Stimulated activated CD4-positive, alpha-beta T cell treated with anti-CD3 and anti-CD28 coated beads, TNF-alpha, amount 100 ng/mL, for 4 hours (primary cell): ENCODE data around the gene UEVLD.
"Not testable (repeated sequence)": the region's sequence is repeated elsewhere in the genome, so short reads cannot be mapped to it uniquely, and the experiment has no call there.

Experiments
- DNase-seq, 3 experiments: peaks; one replicate each; pipeline ENCODE4 v3.0.0-alpha.2; 2020; ENCODE audit warnings: low read depth in 3 of 3

UEVLD gene

DNA sequence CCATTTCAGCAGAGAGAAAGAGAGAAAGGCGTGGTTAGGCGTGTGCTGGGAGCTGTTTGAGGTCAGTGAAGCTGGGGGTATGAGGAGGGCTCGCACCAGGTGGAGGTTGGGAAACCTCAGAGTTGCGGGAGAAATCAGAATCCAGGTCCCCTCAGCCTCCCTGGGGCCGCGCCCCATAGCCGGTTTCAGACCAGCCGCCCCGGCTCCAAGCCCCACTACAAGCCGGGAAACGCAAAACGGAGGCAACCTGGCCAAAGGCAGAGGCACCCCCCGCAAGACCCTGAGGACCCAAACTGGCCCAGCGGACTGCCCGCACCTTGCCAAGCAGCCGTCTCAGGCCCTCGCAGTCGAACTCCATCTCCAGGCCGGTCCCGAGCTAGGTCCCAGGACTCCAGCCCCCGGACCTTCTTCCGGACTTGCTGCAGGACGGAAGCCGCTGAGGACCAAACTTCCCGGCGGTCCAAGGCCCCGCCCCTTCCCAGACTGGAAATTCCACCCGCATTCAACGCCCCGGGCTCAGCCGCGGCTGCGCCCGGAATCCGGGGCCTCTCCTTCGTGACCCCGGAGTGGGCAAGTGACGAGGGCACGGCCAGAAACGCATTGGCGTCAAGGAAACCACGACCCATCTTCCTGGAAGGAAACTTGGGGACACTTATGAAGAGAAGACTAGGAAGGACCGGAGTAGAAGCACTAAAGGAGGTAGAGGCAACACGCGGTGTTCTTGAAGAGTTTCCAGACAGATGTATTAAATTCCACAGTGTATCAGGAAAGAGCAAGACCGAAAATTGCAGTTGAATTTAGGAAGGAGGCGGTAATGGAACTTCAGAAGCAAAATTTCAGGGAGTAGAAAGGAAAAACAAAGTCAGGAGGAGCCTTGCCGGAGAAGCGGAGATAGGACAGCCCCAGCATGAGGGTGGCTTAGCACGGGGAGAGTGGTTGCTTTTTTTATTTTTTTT lies at the start of gene UEVLD:
TSS of gene UEVLD (minus strand) at position 438 of the 956 bp plus-strand sequence. CDS start at position 358, 80 bp downstream.
- peak; percentile 31 to 46 (median 38) for DNase-seq

DNA sequence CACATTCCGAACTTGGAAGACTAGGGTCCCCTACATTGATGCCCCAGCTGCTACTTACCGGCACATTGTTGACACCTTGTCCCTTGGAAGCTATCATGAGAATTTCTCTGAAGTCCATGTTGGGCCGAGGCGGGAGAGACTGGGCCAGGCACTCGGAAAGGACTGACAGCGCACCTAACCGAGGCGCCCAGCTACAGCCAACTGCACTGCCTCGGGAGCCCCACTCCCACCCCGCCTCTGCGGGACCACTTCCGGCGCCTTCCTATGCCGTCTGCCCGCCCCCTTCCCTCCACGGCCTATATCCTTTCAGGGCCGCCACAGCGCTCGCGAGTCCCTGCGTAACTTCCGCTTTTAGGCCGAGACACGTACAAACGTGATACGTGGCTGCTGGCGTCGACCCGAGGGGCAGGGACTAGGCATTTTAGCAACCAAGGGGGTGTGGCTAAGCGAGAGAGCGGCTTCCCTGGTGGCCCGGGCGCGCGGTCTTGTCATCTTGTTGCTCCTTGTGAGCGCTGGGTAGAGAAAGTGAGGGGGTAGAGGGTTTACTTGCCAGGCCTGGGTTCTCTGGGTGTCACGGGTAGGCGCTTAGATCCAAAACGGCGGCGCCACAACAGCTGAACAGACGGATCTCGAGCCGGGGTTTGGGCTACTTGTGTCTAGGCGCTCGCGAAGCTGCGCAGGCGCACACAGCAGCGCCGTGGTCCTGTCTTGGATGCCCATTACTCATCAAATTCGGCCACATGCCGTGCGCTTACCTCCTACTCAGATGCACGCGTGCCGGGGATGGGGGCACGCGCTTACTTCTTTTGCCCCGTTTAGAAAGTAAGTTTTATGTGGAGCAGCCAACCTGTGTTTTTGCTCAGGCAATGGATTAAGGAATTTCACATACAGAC lies 45.9 kb upstream of the UEVLD start, which contains the start of gene SPTY2D1:
TSS of gene SPTY2D1 (minus strand) at position 203 of the 893 bp plus-strand sequence. CDS start at position 118, 85 bp downstream.
- peak; percentile 87 to 95 (median 95) for DNase-seq

DNA sequence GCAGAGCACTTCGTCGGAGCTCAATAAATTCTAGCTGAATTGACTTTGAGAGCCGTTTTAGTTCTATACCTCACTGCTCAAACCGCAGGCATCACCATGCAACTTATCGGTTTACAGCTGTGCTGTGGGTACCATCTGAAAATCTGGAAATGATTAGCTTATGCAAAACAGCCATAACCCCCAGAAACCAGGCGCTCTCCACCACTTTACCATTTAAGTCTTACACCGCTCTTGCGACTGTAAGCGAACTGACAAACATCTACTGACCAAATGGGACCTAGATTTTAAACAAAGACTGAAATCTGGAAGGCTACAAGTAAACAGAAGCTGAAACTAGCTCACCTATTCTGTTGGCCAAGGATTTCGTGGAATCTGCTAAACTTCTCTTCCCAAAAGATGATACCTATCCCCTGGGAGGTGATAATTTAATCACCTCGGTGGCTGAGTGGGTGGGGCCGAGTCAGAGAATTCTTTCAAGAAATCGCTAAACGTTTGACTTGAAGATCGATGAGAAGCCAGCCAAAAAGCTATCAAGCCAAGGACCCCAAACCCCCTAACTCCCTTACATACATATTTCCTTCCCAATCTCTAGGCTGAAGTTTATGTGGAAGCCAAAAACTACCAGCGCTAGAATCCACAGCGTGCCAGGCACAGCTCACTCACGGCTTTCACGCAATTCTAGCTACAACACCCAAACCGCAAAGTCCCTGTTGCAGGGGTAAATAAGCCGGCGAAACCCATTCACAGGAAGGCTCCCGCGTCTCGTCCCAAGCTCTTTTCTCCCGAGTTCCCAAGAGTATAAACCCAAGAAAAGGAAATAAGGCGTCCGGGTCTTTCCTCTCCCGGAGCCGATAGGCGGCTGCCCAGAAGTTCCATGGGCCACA lies 45.0 kb upstream of the UEVLD start:
- no peak for DNase-seq

DNA sequence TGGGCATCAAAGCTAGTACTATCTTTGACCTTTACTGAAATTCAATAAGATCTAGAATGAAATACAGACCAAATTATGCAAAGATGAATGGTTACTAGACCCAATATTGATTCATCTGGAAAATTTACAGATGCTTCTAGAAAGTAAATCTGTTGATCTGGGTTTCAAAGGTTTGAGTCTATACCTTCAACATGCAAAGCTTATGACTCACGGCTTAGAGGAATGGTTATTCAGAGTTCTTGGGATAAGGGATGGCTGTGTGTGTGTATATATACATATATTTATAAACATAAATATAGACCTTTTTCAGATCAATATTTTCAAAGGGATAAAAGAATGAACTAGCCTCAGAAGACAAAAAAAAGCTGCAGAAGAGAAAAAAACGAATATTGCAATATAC lies 44.3 kb upstream of the UEVLD start:
- DNase-seq = no peak

DNA sequence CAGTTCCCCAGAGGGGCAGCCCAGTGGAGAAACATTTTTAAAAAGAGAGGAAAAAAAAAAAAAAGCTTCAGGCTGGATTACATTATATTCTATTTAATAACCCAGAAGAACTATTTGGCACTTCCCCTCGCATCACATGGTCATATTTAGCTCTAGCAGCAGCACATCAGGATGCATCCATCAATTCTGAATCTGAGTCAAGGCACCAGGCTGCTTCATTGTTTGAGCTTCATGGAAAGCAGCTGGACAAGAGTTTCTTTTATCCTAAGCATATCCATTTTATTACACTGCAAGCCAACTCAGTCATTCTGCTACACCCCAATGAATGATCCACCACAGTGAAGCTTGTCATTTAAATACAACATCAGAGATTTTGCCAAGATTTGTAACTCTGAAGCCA lies 35.6 kb upstream of the UEVLD start:
- DNase-seq = no peak

DNA sequence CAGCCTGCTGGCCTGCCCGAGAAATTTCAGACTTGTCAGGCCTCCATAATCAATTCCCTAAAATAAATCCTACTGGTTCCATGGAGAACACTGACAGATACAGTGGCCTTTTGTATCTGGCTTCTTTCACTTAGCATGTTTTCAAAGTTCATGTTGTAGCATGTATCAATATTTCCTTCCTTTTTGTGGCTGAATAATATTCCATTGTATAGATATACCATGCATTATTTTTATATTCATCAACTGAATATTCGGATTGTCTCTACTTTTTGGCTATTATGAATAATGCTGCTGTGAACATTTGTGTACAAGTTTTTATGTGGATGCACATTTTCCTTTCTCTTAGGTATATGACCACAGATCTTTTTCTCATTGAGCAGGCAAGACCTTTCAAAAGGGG lies 35.2 kb upstream of the UEVLD start:
- DNase-seq = no peak

DNA sequence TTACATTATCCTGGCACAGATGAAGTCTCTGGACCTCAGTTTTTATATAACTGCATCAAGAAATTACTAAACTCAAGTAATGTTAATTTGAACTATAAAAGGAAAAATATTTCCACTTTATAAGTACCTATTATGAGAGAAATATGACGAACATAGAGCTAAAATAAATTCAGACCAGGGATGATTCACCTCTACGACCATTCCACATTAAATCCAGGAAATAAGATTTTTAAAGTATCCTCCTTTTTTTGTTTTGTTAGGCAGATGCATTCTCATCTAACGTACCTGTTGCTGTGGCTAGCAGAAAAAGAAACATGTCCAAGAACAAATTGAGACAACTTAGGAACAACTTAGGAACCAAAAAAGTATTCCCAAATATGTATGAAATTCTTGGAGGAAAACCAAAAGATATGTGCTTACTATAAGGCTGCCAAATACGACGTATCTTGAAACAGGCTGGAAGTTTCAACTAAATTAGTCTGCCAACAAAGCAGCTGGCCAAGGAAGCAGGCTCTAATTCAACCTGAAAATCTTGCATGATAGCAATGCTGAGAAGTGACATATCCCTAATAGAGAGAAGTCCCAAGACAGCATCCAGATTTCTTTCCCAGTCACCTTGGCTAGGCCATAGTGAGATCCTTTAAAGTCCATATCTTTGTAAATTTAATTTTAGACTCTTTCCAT lies 29.9 kb upstream of the UEVLD start:
- DNase-seq = no peak

DNA sequence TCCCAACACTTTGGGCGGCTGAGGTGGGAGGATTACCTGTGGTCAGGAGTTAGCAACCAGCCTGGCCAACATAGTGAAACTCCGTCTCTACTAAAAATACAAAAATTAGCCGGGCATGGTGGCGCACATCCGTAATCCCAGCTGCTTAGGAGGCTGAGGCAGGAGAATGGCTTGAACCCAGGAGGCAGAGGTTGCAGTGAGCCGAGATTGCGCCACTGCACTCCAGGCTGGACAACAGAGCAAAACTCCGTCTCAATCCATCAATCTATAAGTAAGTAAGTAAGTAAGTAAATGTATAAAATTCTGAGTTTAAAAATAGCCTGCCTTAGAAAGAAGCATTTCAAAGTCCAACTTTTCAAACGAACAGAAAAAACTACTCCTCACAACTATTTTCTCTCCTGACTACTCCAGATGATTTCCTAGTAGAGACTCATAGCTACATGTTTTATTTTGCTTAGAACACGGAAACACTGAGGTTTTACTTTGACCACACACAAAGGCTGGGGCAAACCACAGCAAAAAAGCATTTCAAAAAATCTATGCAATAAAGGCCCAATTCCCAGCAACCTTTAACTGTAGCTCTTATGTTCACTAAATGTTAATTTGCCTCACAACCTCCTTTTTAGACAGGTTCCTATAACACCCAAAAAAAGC lies 29.3 kb upstream of the UEVLD start:
- DNase-seq = no peak

DNA sequence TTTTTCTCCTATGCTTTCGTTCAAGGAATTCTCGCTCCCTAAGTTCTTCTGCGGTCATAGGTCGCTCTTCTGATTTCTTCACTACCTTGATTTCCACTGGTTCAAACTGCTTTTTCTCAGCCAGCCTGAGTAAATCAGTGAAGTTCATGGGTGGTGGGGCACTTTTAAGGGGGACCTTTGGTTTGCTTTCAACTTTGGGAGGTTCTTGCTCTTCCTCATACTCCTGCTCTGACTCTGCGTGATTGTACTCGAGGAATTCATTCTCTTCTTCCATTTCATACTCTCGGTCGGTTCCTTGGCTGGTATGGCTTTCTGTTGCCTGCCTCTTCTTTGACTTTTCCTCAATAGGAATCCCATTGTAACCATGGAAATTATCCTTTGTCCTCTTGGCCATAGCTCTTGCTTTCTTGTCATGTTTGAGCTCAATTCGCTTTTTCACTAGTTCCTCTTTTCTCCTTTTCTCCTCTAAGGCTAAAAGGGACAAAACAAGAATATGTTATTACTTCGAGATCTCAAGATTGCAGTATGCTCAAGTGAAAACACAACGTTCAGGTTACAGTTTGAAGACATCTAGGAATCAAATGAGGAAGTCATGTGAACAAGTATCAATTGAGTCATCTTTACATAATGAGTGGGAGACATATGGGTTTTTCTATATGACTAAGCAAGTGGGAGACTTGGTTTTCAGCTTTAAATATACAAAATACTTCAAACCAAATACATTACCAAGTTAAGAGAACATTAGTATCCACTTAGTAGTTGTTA lies 27.3 kb upstream of the UEVLD start:
- DNase-seq = no peak

DNA sequence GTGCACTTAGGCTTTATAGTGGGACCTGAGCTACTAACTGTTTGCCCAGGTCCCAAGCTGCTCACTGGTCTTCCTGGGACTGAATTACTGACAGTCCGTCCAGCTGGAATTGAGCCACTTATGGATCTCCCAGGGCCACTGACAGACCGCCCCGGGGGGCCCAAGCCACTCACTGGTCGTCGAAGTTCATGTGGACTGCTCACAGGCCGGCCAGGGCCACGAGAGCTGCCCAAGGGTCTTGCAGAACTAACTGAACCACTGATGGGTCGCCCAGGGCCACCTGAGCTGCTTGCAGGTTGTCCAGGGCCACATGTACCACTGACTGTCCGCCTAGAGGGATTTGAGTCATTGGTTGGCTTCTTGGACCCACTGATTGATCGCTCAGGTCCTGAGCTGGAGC lies 26.1 kb upstream of the UEVLD start:
- no peak for DNase-seq

DNA sequence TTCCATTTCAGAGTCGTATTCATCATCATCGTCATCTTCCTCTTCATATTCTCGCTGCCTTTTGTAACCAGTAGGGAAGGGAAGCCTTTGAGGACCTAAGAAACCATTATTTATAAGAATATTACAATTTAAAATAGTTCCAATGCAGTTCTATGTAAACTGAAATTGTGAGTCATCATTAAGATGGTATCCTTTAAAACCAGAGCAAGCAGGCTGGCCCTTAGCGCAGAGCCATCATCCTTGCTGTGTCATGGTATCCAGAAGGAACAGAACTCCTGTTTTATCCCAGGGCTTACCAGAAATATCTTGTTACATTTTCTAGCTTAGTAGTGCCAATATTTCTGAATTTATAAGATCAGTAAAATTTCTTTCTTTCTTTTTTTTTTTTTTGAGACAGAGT lies 23.9 kb upstream of the UEVLD start:
- DNase-seq = no peak

DNA sequence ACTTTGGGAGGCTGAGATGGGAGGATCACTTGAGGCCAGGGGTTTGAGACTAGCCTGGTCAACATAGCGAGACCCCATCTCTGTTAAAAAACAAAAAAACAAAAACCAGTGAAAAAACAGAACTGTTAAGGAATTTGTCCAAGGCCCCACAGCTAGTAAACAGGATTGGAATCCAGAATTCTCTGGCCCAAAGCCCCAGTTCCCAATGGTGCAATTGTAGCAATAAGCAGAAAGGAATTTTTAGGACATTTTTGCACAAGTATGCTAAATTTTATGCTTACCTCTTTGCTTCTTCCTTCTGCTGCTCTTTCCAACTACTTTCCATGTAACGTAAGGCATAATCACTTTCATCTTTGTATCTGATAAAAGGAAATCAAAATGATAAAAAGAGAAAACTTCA lies 22.7 kb upstream of the UEVLD start:
- no peak for DNase-seq

DNA sequence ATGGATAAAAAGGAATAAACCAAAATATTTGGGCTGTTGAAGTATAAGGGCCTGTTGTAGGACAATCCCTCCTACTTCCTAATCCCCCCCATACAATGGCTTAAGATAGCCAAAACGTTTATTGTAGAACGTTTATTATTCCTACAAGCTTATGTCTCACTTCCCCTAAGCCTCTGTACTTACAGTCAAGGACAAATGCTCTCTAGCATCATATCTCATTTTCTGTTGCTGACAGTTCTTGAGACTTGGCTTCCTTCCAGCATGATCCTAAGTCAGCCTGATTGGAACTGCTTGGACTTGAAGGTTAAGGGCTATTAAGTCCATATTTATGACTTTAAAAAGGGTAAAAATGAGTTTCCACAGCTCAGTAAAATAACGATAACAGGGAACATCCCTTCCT lies 19.8 kb upstream of the UEVLD start:
- no peak for DNase-seq

DNA sequence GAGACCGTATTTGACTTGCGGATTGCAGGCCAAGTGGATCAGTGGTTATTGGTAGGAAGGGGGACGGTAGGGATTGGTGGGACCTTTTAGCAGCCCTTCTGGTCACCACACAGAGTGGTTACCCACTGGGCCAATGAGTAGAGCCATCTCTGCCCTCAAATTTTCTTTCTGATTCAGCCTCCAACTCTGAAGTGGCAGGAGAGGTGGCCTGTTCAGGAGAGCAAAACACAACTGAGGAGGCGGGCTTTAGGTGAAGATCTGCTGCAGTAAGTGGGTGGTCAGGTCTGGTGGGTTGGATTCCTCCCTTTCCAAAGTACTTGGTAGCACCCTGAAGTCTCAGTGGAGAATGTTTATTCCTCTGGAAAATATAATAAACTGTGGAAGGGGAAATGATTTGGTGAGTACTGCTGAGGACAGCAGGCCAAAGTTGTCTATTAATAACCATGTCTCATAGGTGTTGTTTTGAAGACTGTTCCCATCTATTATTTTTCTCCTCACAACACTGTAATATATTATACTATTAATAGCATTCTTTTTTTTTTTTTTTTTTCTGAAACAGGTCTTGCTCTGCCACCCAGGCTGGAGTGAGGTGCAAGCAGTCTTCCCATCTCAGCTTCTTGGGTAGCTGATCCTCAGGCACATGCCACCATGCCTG lies 12.5 kb upstream of the UEVLD start:
- no peak for DNase-seq

DNA sequence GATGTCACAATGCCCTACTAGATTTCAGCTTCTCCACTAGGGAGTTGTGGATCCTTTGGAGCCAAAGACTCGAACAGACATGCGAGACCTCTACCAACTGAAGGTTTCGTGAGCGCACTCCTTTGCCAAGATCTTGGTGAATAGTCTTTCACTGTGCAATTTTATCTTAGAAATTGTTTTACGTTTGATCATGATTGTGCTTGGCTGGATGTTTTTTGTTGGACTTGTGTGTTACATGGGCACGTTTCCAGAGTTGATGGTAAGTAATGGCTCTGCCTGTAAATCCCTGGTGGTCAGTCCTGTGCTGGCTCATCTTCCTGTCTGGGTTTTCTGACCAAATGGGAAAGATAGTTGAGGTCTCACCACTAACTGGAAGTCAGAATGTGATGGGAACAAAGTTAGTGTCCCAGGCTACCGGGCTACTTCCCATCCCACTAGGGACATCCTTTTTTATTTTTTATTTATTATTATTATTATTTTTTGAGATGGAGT lies 11.3 kb upstream of the UEVLD start, which contains the start of gene MISFA:
TSS of gene MISFA (plus strand) at position 51 of the 492 bp plus-strand sequence. CDS start at position 191, 140 bp downstream.
- DNase-seq = no peak

DNA sequence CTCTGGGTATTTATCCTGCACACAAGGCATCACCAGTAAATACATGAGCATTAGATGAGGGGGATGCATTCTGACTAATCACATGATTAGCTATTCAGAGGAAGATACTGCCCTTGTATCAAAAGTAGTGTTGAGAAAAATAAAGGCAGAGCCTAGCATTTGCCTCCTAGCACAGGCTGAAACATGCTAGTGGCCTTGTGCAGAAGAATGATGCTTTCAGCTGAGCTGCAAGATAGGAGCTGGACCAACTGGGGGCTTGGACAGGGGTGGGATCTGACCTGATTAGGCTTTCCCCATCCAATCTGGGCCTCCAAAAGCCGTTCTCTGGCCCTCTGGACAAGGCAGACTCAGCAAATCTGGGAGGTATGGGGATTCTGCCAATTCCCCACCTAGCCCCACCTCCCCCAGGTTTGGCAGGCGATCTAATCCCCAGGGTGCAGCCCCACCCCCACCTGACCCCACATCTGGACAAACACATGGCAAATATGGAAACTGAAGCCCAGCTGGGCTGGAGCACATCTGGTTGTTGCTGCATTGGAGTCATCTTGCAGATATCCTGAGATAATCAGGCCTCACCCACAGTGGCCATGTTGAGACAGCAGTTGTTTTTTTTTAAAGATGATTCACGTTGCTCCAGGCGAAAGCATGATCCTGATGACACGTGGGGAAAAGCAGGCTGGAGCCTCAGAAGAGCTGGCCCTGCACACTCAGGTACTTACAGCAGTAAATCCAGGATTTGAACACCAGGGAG lies 6.6 kb upstream of the UEVLD start:
- DNase-seq = no peak

DNA sequence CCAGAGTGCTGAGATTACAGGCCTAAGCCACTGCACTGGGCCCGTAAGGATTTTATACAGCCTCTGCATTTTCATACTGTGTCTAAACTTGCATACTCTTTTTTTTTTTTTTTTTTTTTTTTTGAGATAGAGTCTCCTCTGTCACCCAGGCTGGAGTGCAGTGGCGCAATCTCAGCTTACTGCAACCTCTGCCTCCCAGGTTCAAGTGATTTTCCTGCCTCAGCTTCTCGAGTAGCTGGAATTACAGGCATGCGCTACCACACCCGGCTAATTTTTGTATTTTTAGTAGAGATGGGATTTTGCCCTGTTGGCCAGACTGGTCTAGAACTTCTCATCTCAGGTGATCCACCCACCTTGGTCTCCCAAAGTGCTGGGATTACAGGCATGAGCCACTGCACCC lies 5.6 kb upstream of the UEVLD start:
- not testable (repeated sequence) for DNase-seq

DNA sequence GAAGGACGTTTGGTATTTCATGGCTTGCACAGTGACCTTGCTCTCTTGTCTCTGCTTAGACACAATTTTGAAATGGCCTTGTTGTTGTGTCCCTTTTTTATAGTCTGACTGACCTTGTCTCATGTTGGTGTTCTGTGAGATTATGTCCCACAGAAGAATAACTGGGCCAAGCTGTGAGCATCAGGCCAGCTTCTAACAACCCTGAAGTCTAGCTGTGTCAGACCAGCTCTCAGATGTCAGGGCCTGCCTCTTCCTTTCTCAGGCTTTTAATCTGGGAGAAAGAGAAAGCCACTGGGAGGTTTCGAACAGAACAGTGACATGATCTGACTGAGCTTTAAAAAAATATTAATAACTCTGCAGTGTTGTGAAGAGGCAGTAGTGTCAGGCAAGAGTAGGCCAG lies 2.0 kb upstream of the UEVLD start:
- no peak for DNase-seq
